ENCODE data around the gene NR5A2. TPM values are rescaled to one million over a fixed set of nuclear protein-coding genes. Genes with fewer than 3 reads are reported as not detected.

Gene NR5A2
- total RNA-seq, 1 donor = not detected

DNA sequence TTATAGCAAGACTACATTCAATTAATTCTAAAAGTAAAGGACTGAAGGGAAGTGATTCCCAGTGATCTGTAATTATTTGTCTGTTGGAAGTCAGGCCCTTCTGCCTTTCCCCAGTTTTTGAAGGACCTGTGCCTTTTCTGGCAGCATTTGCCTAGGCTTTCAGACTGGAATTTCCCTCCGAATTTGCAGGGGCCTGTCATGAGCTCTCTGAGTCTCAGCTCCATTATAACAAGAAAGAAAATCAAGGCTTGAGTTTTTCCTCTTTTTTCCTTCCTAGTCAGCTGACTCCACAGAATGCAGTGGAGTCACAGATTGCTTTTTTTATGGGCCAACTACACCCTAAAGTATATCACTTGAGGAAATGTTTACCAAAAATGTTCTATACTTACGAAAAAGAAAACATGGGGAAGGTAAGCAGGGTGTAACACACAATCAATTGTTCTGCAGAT, 1.1 kb downstream of the NR5A2 start:
- TF ChIP-seq, protein P1, sequence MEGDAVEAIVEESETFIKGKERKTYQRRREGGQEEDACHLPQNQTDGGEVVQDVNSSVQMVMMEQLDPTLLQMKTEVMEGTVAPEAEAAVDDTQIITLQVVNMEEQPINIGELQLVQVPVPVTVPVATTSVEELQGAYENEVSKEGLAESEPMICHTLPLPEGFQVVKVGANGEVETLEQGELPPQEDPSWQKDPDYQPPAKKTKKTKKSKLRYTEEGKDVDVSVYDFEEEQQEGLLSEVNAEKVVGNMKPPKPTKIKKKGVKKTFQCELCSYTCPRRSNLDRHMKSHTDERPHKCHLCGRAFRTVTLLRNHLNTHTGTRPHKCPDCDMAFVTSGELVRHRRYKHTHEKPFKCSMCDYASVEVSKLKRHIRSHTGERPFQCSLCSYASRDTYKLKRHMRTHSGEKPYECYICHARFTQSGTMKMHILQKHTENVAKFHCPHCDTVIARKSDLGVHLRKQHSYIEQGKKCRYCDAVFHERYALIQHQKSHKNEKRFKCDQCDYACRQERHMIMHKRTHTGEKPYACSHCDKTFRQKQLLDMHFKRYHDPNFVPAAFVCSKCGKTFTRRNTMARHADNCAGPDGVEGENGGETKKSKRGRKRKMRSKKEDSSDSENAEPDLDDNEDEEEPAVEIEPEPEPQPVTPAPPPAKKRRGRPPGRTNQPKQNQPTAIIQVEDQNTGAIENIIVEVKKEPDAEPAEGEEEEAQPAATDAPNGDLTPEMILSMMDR (IDR thresholded peaks at IDR 0.05; ENCODE audit: insufficient read depth, low read depth, low read length) = no peak
- peak overlapping the region; percentile 51 for H3K4me3 ChIP-seq (ENCODE audit: low read depth, low read length)
- no peak for DNase-seq (ENCODE audit: low read depth)

DNA sequence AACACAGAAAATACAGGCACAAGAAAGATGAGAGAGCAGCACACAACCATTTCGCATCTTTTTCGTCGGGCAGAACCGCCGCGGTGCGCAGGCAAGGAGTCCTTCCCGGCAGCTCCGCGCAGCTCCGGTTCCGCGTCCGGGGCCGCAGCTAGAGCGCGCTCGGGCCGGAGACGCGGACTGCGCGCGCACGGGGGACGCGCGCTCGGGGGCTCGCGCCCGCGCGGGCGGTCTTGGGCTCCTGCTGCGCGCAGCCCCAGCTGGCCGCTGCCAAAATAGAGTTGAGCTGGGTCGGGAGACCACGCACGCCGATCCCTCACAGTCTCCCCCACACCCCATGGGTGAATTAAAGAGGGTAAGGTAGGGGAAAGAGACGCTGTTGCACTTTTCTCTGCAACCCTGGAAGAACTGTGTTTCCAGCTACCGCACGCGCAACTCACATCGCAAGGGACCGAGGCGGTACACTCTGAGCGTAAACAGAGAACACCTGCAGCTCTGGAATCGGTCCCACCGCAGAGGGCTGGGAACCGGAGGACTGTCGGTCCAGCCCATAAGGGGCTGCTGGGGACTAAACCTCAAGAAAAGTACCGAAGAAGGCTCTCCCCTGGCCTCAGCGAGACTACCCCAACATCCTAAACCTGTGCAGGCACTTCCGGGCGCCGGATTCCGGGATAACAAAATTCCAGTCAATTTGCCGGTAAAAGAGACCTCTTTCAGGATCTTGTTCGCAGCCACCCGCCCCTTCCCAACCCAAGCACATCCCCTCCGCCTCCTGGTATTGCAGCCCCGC, 1.7 kb downstream of the NR5A2 start:
- H3K4me3 ChIP-seq (ENCODE audit: low read depth, low read length) = peak overlapping the region; percentile 51
- no peak for DNase-seq (ENCODE audit: low read depth)
- TF ChIP-seq, protein P1 (IDR thresholded peaks at IDR 0.05; ENCODE audit: insufficient read depth, low read depth, low read length) = no peak

DNA sequence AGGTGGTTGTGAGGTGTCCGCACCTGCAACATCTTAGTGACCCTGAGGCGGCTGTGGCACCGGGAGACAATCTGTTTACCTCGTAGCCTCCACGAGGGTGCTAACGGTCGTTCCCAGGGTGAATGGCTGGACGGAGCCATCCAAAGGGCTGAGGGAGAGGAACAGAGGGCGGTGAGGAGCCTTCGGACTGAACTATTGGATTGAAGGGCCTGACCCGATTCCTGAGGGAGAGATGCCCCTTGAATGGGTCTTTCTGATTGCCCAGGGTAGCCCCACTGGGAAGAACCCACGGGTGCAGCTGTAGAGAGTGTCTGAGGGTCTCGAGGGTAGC, 2.3 kb downstream of the NR5A2 start:
- no peak overlapping the region for H3K4me3 ChIP-seq (ENCODE audit: low read depth, low read length)
- TF ChIP-seq, protein P1 (IDR thresholded peaks at IDR 0.05; ENCODE audit: insufficient read depth, low read depth, low read length) = no peak
- no peak for DNase-seq (ENCODE audit: low read depth)

DNA sequence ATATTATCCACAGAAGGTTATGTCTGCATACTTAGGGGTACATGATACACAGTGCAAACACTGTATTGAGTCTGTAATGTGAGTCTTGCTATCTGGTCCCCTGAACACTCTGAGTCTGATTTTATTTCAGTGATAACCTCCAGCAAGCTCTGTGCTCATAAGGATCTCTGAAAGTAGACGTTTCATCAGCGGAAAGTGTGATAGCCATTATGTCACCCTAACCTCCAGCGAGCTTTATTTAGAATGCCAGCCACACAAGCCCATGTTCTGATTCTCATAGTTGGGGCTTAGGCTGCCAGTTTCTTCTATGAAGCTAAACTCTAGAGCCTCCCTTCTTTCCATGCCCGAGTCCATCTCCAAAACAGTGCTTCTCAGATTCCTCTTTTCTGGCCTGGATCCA, 3.3 kb downstream of the NR5A2 start:
- no peak for DNase-seq (ENCODE audit: low read depth)
- TF ChIP-seq, protein P1 (IDR thresholded peaks at IDR 0.05; ENCODE audit: insufficient read depth, low read depth, low read length) = no peak
- H3K4me3 ChIP-seq (ENCODE audit: low read depth, low read length) = no peak overlapping the region

DNA sequence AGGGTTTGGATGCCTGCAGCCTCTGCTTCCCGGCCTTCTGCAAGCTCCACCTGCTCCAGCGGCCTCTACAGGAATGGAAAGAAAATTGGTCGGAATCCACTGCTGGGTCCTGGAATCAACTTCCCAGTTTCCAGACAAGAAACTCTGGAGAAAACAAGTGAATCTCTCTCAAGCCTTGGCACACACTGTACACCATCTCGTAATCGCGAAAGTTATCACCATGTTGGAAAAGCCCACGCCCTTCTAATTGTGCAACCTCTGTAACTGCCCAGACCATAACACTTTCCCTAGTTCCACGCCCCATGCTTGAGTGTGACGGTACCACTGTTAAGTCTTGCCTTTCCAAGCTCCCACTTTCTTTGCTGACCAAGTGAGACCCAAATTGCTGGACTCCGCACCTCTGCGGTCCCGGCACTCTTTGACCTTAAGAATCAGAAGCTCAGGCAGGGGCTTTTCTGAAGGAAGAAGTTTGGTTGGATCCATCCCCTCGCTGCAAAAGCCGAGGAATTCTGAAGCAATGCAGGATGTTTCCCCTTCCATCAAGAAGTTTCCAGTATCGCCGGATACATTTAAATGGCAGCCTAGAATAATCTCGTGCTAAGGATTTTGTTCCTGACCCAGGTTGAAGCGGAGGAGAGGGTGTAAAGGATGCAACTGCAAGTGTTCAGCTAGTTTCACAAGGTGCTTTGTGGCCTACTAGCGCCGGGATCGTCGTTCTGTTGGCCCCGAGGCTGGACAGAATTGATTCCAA, 6.2 kb downstream of the NR5A2 start:
- no peak overlapping the region for H3K4me3 ChIP-seq (ENCODE audit: low read depth, low read length)
- peak; percentile 18 for DNase-seq (ENCODE audit: low read depth)
- TF ChIP-seq, protein P1 (IDR thresholded peaks at IDR 0.05; ENCODE audit: insufficient read depth, low read depth, low read length) = no peak

DNA sequence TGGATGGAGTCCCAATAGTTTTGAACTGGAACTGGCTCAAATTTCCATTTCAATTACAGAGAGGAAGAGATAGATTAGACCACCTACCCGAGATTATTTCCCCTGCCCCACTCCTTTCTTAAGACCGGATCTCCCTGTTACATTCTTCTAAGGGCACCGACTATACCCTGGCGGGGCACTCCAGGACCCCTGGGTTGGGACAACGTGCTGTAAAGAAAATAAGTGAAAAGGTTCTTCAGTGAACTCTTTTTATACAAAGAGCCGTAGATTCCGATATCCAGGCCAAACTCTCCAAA, 6.7 kb downstream of the NR5A2 start:
- no peak for DNase-seq (ENCODE audit: low read depth)
- TF ChIP-seq, protein P1 (IDR thresholded peaks at IDR 0.05; ENCODE audit: insufficient read depth, low read depth, low read length) = no peak
- H3K4me3 ChIP-seq (ENCODE audit: low read depth, low read length) = no peak overlapping the region

Data from fibroblast of villous mesenchyme (primary cell).